Stomach (tissue), 9 donors: ENCODE results near the gene PHF21A. TPM values are rescaled to one million over a fixed set of nuclear protein-coding genes. Genes with fewer than 3 reads are reported as not detected.

ENCODE experiments used
- DNase-seq, 2 donors: peaks; one replicate each; pipeline versions ENCODE4 v3.0.0 to v3.0.0-alpha.2; 2013 to 2019
- H3K27ac ChIP-seq, 5 donors: fragments of 200-600 bp in 4 of 5; sonication (generic) in 4 of 5; one replicate each; pipeline ENCODE4 v1.5.1; 2013 to 2019; ENCODE audit warnings: mild to moderate bottlenecking in 1 of 5, moderate library complexity in 1 of 5
- H3K27me3 ChIP-seq, 3 donors: fragments of 200-600 bp; sonication (generic); one replicate each; pipeline ENCODE4 v1.5.1; 2017 to 2019; ENCODE audit warnings: mixed run types in 1 of 3
- H3K36me3 ChIP-seq, 4 donors: fragments of 200-600 bp; sonication (generic); 1 replicate in 3 of 4; 2 replicates in 1 of 4; pipeline ENCODE4 v1.5.1; 2016 to 2019
- H3K4me1 ChIP-seq, 4 donors: fragments of 200-600 bp; sonication (generic); one replicate each; pipeline ENCODE4 v1.5.1; 2016 to 2019
- H3K4me3 ChIP-seq, 4 donors: fragments of 200-600 bp; sonication (generic) in 3 of 4; one replicate each; pipeline ENCODE4 v1.5.1; 2016 to 2019; ENCODE audit warnings: mild to moderate bottlenecking in 1 of 4
- H3K9me3 ChIP-seq, 4 donors: fragments of 200-600 bp; sonication (generic); one replicate each; pipeline ENCODE4 v1.5.1; 2016 to 2019
- EP300 ChIP-seq: sonication (generic); formaldehyde crosslinking; IDR thresholded peaks from one replicate; pipeline ENCODE4 v1.6.1; 2017; ENCODE audit warnings: antibody characterized with exemption
- POLR2A ChIP-seq, 4 donors: fragments of 450-650 bp; IDR thresholded peaks; one replicate each; pipeline ENCODE4 v1.6.1; 2016; ENCODE audit warnings: antibody characterized with exemption in 4 of 4, control low read depth in 2 of 4, mild to moderate bottlenecking in 1 of 4, moderate library complexity in 1 of 4
- POLR2AphosphoS5 ChIP-seq, 3 donors: sonication (generic); formaldehyde crosslinking; IDR thresholded peaks; one replicate each; pipeline ENCODE4 v1.6.1; 2016; ENCODE audit warnings: antibody characterized with exemption in 3 of 3
- WGBS, 5 donors: extraction: QIAGEN DNeasy Blood & Tissue Kit in 3 of 5; methylation state at CpG; one replicate each; pipeline versions ENCODE4 v1.1.5 to v1.1.7; 2013 to 2018; 5-methylcytosine and 5-hydroxymethylcytosine counted together
- intact Hi-C: fragments of 100-400 bp; cut with DNase I; formaldehyde crosslinking; loops from one replicate; pipeline ENCODE4 v1.15.1; 2023; ENCODE audit warnings: low total_unique reads
- polyA plus RNA-seq, 3 donors: library from polyadenylated mRNA; stranded (reverse); fragments of 200-250 nt; gene quantifications; one replicate each; pipeline ENCODE4 v1.2.3, GENCODE V29; 2013
- total RNA-seq, 5 donors: library from RNA; depleted of rRNA; stranded (reverse); fragments of >200 nt; gene quantifications; one replicate each; pipeline versions ENCODE4 v1.1.0 to v1.2.3, GENCODE V29; 2014 to 2016
- TF ChIP-seq, protein P1 (sequence below), 7 experiments: fragments of 450-650 bp in 4 of 7; fragments of 200-600 bp in 3 of 7; sonication (generic) in 3 of 7; IDR thresholded peaks; one replicate each; pipeline ENCODE4 v1.5.1; 2016 to 2019; ENCODE audit warnings: antibody characterized with exemption in 7 of 7, control low read depth in 2 of 7, mild to moderate bottlenecking in 1 of 7
- donor health status: healthy with polysubstance abuse.
- donor health status: Bipolar disorder and iron deficiency.
- donor health status: healthy.

PHF21A gene
- total and polyA plus RNA-seq, 8 donors, result 6.1 to 67.0 (median 18.6) TPM

DNA sequence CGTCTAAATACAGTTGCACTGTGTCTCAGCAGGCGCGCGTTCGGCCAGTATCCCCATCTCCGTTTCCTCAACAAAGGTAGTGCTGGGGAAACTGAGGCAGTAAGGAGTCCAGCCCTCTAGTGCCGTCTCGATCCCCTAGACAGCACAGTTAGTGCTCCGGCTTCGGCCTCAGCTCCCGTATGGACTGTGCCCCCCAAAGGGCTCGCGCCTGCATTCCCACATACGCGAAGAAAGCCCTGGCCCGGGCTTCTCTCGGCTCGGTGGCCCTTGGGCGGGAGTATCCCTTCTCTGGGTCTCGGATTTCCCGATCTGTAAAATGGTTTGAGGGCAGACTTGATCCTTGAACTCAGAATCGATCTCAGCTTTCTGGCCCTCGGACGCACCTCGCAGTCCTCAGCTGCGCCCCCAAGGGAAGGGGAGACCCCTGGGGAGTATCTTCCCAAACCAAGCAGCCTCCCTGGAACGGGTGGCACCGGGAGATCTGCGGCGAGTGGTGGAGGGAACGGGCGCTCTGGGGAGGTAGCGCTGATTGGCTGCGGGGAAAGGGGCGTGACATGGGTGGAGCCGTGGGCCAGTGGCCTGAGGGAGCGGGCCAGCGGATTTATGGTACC, 202.8 kb downstream of the PHF21A start:
- Histone ChIP-seq H3K4me3 (peak overlapping the region; percentile 71 to 92 (median 90)), H3K27ac (peak overlapping the region; percentile 86 to 96 (median 87)), H3K27me3 (peaks cover 0 to 23% (median 20%) of the 10 kb centered on the region in 3 donors), H3K4me1 (peaks cover 33 to 74% (median 60%) of the 10 kb centered on the region in 4 donors), H3K9me3 (no peaks in the 10 kb centered on the region), H3K36me3 (peaks cover 25 to 30% (median 29%) of the 10 kb centered on the region in 4 donors)
- intact Hi-C loops, result no loop called here
- TF ChIP-seq, protein P1, sequence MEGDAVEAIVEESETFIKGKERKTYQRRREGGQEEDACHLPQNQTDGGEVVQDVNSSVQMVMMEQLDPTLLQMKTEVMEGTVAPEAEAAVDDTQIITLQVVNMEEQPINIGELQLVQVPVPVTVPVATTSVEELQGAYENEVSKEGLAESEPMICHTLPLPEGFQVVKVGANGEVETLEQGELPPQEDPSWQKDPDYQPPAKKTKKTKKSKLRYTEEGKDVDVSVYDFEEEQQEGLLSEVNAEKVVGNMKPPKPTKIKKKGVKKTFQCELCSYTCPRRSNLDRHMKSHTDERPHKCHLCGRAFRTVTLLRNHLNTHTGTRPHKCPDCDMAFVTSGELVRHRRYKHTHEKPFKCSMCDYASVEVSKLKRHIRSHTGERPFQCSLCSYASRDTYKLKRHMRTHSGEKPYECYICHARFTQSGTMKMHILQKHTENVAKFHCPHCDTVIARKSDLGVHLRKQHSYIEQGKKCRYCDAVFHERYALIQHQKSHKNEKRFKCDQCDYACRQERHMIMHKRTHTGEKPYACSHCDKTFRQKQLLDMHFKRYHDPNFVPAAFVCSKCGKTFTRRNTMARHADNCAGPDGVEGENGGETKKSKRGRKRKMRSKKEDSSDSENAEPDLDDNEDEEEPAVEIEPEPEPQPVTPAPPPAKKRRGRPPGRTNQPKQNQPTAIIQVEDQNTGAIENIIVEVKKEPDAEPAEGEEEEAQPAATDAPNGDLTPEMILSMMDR (IDR thresholded peaks at IDR 0.05), result no peak
- TF ChIP-seq POLR2A (IDR thresholded peaks at IDR 0.05) (peak in 1 of 4 donors; percentile 41), POLR2AphosphoS5 (IDR thresholded peaks at IDR 0.05) (peak; percentile 50 to 86 (median 76)), EP300 (no peak)
- peak; percentile 87 to 88 for DNase-seq
- WGBS, 5 donors, result 0 to 1% (median 1%) methylated on average over 34 to 38 of the region's 38 CpGs

DNA sequence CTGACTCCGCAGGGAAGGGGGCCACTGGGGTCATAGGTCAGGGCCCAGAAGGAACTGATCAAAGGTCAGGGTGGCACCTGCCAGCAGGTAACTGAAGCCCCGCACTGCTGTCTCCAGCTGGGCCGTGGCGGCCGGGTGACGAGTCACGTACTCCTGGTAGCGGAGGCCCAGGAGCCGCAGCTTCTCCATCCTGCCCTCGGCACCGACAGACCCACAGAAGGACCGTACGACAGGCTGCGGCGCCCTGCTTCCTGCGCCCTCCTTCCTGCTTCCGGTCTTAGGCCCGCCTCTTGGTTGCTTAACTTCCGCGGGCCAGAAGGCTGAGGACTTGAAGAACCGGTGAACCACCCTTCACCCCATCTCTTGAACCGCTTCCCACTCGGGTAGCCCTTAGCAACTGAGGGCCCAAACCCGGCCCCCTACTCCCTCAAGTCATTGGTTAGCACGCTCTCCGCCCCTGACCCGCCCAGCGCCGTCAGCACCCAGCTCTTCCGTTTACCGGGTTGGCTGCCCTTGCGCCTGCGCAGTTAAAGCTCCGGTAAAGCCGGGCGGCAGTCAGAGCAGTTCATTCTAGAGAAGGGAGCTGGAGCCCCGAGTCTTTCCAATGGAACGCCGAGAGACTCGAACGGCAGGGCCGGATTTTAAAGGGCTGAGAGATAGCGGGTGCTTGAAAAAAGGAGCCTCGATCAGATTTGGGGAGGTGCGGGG, 203.5 kb downstream of the PHF21A start, which contains the start of gene PEX16:
PEX16 (minus strand) TSS at position 255 of the 708 bp plus-strand sequence; CDS start at position 189, 66 bp downstream.
- intact Hi-C loops, result no loop called here
- Histone ChIP-seq H3K27ac (peak within 1 kb of the TSS; percentile 86 to 96 (median 87)), H3K4me1 (peaks cover 27 to 68% (median 53%) of the 10 kb centered on the region in 4 donors), H3K4me3 (peak within 1 kb of the TSS; percentile 71 to 92 (median 90)), H3K36me3 (peaks cover 32 to 37% (median 36%) of the 10 kb centered on the region in 4 donors), H3K9me3 (no peaks in the 10 kb centered on the region), H3K27me3 (peaks cover 0 to 16% (median 13%) of the 10 kb centered on the region in 3 donors)
- 0% methylated on average over 37 to 45 of the region's 45 CpGs for WGBS, 5 donors
- DNase-seq, result peak; percentile 97 to 99
- no peak for TF ChIP-seq EP300
- peak in 1 of 4 donors; percentile 75 for TF ChIP-seq POLR2A (IDR thresholded peaks at IDR 0.05)
- peak; percentile 51 to 98 (median 93) for TF ChIP-seq POLR2AphosphoS5 (IDR thresholded peaks at IDR 0.05)
- TF ChIP-seq, protein P1 (IDR thresholded peaks at IDR 0.05), result no peak

- Histone ChIP-seq H3K36me3 (peaks cover 35 to 42% (median 41%) of the 10 kb centered on the region in 4 donors), H3K4me3 (peak overlapping the region; percentile 71 to 92 (median 90)), H3K4me1 (peaks cover 21 to 62% (median 48%) of the 10 kb centered on the region in 4 donors), H3K9me3 (no peaks in the 10 kb centered on the region), H3K27ac (peak overlapping the region; percentile 86 to 96 (median 87)), H3K27me3 (peaks cover 0 to 11% (median 8%) of the 10 kb centered on the region in 3 donors)
- TF ChIP-seq POLR2A (IDR thresholded peaks at IDR 0.05) (no peak), POLR2AphosphoS5 (IDR thresholded peaks at IDR 0.05) (no peak), EP300 (no peak)
- TF ChIP-seq, protein P1 (IDR thresholded peaks at IDR 0.05), result no peak
- intact Hi-C loops, result no loop called here
- 1 to 4% (median 3%) methylated on average over 16 of the region's 16 CpGs for WGBS, 5 donors
- no peak for DNase-seq
Measured at GRCh38 chr11:45917286-45917622, 204.0 kb downstream of the PHF21A start.

DNA sequence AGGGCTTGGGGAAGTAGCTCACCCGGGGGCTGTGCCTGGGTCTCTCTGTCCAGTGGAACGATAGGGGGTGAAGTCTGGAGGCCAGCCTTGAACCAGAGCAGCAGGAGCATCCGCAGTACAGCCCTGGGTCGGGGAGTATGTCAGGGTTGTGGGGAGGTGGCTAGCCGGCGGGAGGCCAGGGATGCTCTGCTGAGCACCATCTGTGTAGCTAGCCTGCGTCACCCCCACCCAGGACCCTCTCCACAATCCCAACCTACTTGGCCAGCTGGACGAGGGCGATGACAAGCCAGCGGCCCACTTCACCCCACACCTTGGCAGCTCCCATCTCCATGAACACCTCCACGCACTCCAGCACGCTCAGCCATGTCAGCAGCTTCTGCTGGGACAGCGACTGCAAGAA, 205.8 kb downstream of the PHF21A start:
- no peaks in the 10 kb centered on the region for H3K27me3 ChIP-seq
- intact Hi-C loops, result no loop called here
- no peak for DNase-seq
- H3K9me3 ChIP-seq, result no peaks in the 10 kb centered on the region
- H3K4me1 ChIP-seq, result peaks cover 18 to 44% (median 33%) of the 10 kb centered on the region in 4 donors
- H3K36me3 ChIP-seq, result peaks cover 53 to 60% (median 59%) of the 10 kb centered on the region in 4 donors
- TF ChIP-seq, protein P1 (IDR thresholded peaks at IDR 0.05), result no peak
- no peak for TF ChIP-seq POLR2AphosphoS5 (IDR thresholded peaks at IDR 0.05)
- TF ChIP-seq POLR2A (IDR thresholded peaks at IDR 0.05), result no peak
- TF ChIP-seq EP300, result no peak
- H3K4me3 ChIP-seq, result no peak overlapping the region
- WGBS, 5 donors, result 85 to 92% (median 87%) methylated on average over 2 to 13 of the region's 13 CpGs
- no peak overlapping the region for H3K27ac ChIP-seq
